ENCODE data around the gene PDIK1L. TPM values are rescaled to one million over a fixed set of nuclear protein-coding genes. Genes with fewer than 3 reads are reported as not detected.

PDIK1L gene
- total RNA-seq, 1 experiment from 2014 or later = 7.6 TPM

GRCh38 chr1:26171084-26172072, 59.8 kb downstream of the PDIK1L start, which contains the start of gene ZNF593OS:
Gene ZNF593OS (minus strand): TSS chr1:26171832. CDS start chr1:26171661, 171 bp downstream.
- Histone ChIP-seq H3K9me2 (ENCODE audit: insufficient read depth) (no peaks in the 10 kb centered on the region), H3K4me1 (replicated peaks; ENCODE audit: insufficient read depth) (peaks cover 6% of the 10 kb centered on the region; the same call in 1 of the 2 replicates), H3K27me3 (ENCODE audit: insufficient read depth, low read depth) (no peaks in the 10 kb centered on the region), H3K79me2 (ENCODE audit: low read depth) (peaks cover 16% of the 10 kb centered on the region), H2AFZ (no peak within 1 kb of the TSS), H3K9me3 (ENCODE audit: insufficient read depth, low read depth) (no peaks in the 10 kb centered on the region), H3K4me2 (peak within 1 kb of the TSS; percentile 96), H3K27ac (no peak within 1 kb of the TSS), H3K36me3 (ENCODE audit: low read depth) (no peaks in the 10 kb centered on the region), H4K20me1 (ENCODE audit: insufficient read depth) (no peaks in the 10 kb centered on the region), H3F3A (ENCODE audit: insufficient read depth, low read depth) (peaks cover 18% of the 10 kb centered on the region; the same call in 1 of the 2 replicates), H3K4me3 (peak within 1 kb of the TSS; percentile 99)
- CTCF ChIA-PET = no interaction called here
- intact Hi-C loops (cut with micrococcal nuclease; ENCODE audit: unreplicated experiment) = loop anchor here (10.0 kb wide), 1 partner anchor 243 kb away; the partner anchor contains the start of gene LIN28A
- POLR2A ChIA-PET (ENCODE audit: unreplicated experiment) = no interaction called here
- no TSS peak for BruUV-seq (replicated peaks)
- DNase-seq = no peak
- TF ChIP-seq CTCF (conservative IDR thresholded peaks at IDR 0.05) (no peak), EZH2 (IDR thresholded peaks at IDR 0.05; ENCODE audit: low read depth) (no peak)

Other genes with a start within 250 kb of the PDIK1L start
- gene PAQR7, start 236.1 kb upstream of the PDIK1L start, total RNA-seq (2021) = 30.2 and 34.0 TPM in 2 replicates
- 302 and 349 TPM in 2 replicates for gene STMN1, start 205.4 kb upstream of the PDIK1L start, total RNA-seq (2021)
- gene PAFAH2, start 113.8 kb upstream of the PDIK1L start, total RNA-seq (2021) = 13.0 and 13.9 TPM in 2 replicates
- 0.13 and 0.63 TPM in 2 replicates for gene EXTL1, start 90.0 kb upstream of the PDIK1L start, total RNA-seq (2021)
- gene SLC30A2, start 65.7 kb upstream of the PDIK1L start, total RNA-seq (2021) = not detected in 2 replicates
- gene TRIM63, start 44.2 kb upstream of the PDIK1L start, total RNA-seq (2021) = not detected in 2 replicates
- gene FAM110D, start 47.3 kb downstream of the PDIK1L start, total RNA-seq (2021) = 0.23 TPM in 1 of 2 replicates, not detected in the other
- gene C1orf232, start 57.1 kb downstream of the PDIK1L start, total RNA-seq (2021) = not detected in 2 replicates
- 37.0 and 55.9 TPM in 2 replicates for gene ZNF593, start 58.1 kb downstream of the PDIK1L start, total RNA-seq (2021)
- gene ZNF593OS, start 60.0 kb downstream of the PDIK1L start, total RNA-seq (2021) = not detected in 2 replicates
- gene CNKSR1, start 65.7 kb downstream of the PDIK1L start, total RNA-seq (2021) = 31.6 and 33.4 TPM in 2 replicates
- gene CATSPER4, start 78.8 kb downstream of the PDIK1L start, total RNA-seq (2021) = 0.24 TPM in 1 of 2 replicates, not detected in the other
- gene CEP85, start 122.4 kb downstream of the PDIK1L start, total RNA-seq (2021) = 34.0 and 42.5 TPM in 2 replicates
- gene SH3BGRL3, start 168.3 kb downstream of the PDIK1L start, total RNA-seq (2021) = 168 and 206 TPM in 2 replicates
- 57.2 and 59.9 TPM in 2 replicates for gene UBXN11, start 194.8 kb downstream of the PDIK1L start, total RNA-seq (2021)
- gene CD52, start 206.1 kb downstream of the PDIK1L start, total RNA-seq (2021) = 1.2 TPM in 1 of 2 replicates, not detected in the other
- 21.7 and 24.6 TPM in 2 replicates for gene CRYBG2, start 242.3 kb downstream of the PDIK1L start, total RNA-seq (2021)